LNCaP clone FGC (cell line): Measurements from ENCODE around the gene WNT11.
A peak's percentile ranks its signal among the peaks of the same experiment; 100 is the strongest.

Source experiments
- DNase-seq: peaks from one replicate; pipeline ENCODE4 v3.0.0-alpha.2; 2011; ENCODE audit warnings: low read depth
- H3K4me3 ChIP-seq: 2 replicates; pipeline ENCODE4 v1.5.1; 2011; ENCODE audit warnings: mild to moderate bottlenecking, low read depth, low read length, control low read depth
- CTCF ChIP-seq: IDR thresholded peaks from 2 replicates; pipeline ENCODE4 v1.5.1; 2012; ENCODE audit warnings: mild to moderate bottlenecking; ENCODE audit not compliant: control insufficient read depth, insufficient read depth; ENCODE audit errors: extremely low read depth

The WNT11 gene

GRCh38 chr11:76212086-76213035, 6.1 kb upstream of the WNT11 start:
- H3K4me3 ChIP-seq, result no peak overlapping the region
- no peak for TF ChIP-seq CTCF
- no peak for DNase-seq

GRCh38 chr11:76210931-76211851, 4.9 kb upstream of the WNT11 start:
- no peak for DNase-seq
- H3K4me3 ChIP-seq, result no peak overlapping the region
- TF ChIP-seq CTCF, result no peak

- DNase-seq, result peak; percentile 19
- no peak for TF ChIP-seq CTCF
- no peak overlapping the region for H3K4me3 ChIP-seq
Observed at GRCh38 chr11:76209973-76210930, 4.0 kb upstream of the WNT11 start.

GRCh38 chr11:76209375-76209972, 3.2 kb upstream of the WNT11 start:
- no peak for DNase-seq
- H3K4me3 ChIP-seq, result peak overlapping the region; percentile 42; the same call in 1 of the 2 replicates
- TF ChIP-seq CTCF, result no peak

GRCh38 chr11:76208438-76209374, 2.4 kb upstream of the WNT11 start:
- DNase-seq, result no peak
- H3K4me3 ChIP-seq, result peak overlapping the region; percentile 42
- peak; percentile 73 for TF ChIP-seq CTCF
